Measurements from ENCODE around the gene CDC42BPG. TPM values are rescaled to one million over a fixed set of nuclear protein-coding genes. Genes with fewer than 3 reads are reported as not detected.

Gene CDC42BPG
- total and polyA plus RNA-seq, 9 of the 15 experiments (the other 6 are each of a cell fraction or from before 2014, with no cell fraction given) = 0.04 to 8.8 (median 2.1) TPM

GRCh38 chr11:64844330-64845128, at the start of gene CDC42BPG (continued):
- TF ChIP-seq CXXC5 (CRISPR knock-in tag; IDR thresholded peaks at IDR 0.05) (peak; percentile 75), HDAC3 (IDR thresholded peaks at IDR 0.05; ENCODE audit: borderline replicate concordance, partially characterized antibody) (no peak), HMGXB4 (CRISPR knock-in tag; IDR thresholded peaks at IDR 0.05) (no peak), TAF7 (tag; IDR thresholded peaks at IDR 0.05) (no peak), MTF1 (CRISPR knock-in tag; IDR thresholded peaks at IDR 0.05; ENCODE audit: borderline replicate concordance) (no peak), CBX3 (IDR thresholded peaks at IDR 0.05; ENCODE audit: borderline replicate concordance in 1 of 2, low read length in 2 of 2) (no peak), FOXA1 (IDR thresholded peaks at IDR 0.05; ENCODE audit: borderline replicate concordance) (no peak), CTBP1 (IDR thresholded peaks at IDR 0.05; ENCODE audit: borderline replicate concordance) (peak; percentile 77; the same call in 1 of the 2 replicates), TGIF2 (CRISPR knock-in tag; IDR thresholded peaks at IDR 0.05) (no peak), JUN (IDR thresholded peaks at IDR 0.05; ENCODE audit: borderline replicate concordance, low read depth, low read length) (no peak), JUN (CRISPR knock-in tag; IDR thresholded peaks at IDR 0.05; ENCODE audit: borderline replicate concordance) (no peak), MCM3 (IDR thresholded peaks at IDR 0.05) (no peak), SLC30A9 (CRISPR knock-in tag; IDR thresholded peaks at IDR 0.05) (no peak), PKNOX1 (IDR thresholded peaks at IDR 0.05) (peak; percentile 80), SIX5 (IDR thresholded peaks at IDR 0.05; ENCODE audit: borderline replicate concordance in 1 of 2, insufficient read depth in 1 of 2, low read depth in 1 of 2, low read length in 2 of 2) (0 out of 4 replicates have a peak, but pooled peaks of 1 of the 2 experiments have one; percentile 18), DEAF1 (CRISPR knock-in tag; IDR thresholded peaks at IDR 0.05) (no peak), PPARD (CRISPR knock-in tag; IDR thresholded peaks at IDR 0.05) (no peak), ZNF561 (CRISPR knock-in tag; conservative IDR thresholded peaks at IDR 0.05) (no peak), POU5F1 (IDR thresholded peaks at IDR 0.05; ENCODE audit: borderline replicate concordance, low read depth, low read length, partially characterized antibody) (no peak), TEAD1 (CRISPR knock-in tag; IDR thresholded peaks at IDR 0.05) (peak in 1 of 2 experiments; percentile 26; a peak in 1 of 4 replicates), SETDB1 (IDR thresholded peaks at IDR 0.05; ENCODE audit: low read length) (no peak), PTRF (tag; IDR thresholded peaks at IDR 0.05) (no peak), MEIS2 (IDR thresholded peaks at IDR 0.05; ENCODE audit: partially characterized antibody) (no peak), TCF3 (CRISPR knock-in tag; IDR thresholded peaks at IDR 0.05) (no peak)

Data from K562 (cell line).